BJ (cell line): ENCODE data around the gene LRP1B. TPM values are rescaled to one million over a fixed set of nuclear protein-coding genes. Genes with fewer than 3 reads are reported as not detected.

ENCODE experiments used
- CTCF ChIA-PET: fragments of 350-600 bp; formaldehyde crosslinking; extraction: SDS; loops from one replicate; lab custom pipeline; 2021; ENCODE audit warnings: antibody characterized with exemption, inconsistent platforms; lab: Yijun Ruan, JAX
- POLR2A ChIA-PET: fragments of 300-600 bp; sonication (Branson Sonifier 250); formaldehyde crosslinking; extraction: SDS; loops from one replicate; lab custom pipeline; 2021; ENCODE audit warnings: antibody characterized with exemption; lab: Charles Lee
- DNase-seq: peaks from one replicate; pipeline ENCODE4 v3.0.0-alpha.2; 2011; ENCODE audit warnings: low read depth
- H3K27me3 ChIP-seq: 2 replicates; pipeline ENCODE4 v1.6.0; 2011; ENCODE audit warnings: low read length; ENCODE audit not compliant: control insufficient read depth, insufficient read depth
- H3K36me3 ChIP-seq: 2 replicates; pipeline ENCODE4 v1.5.1; 2011; ENCODE audit warnings: low read length; ENCODE audit not compliant: control insufficient read depth, insufficient read depth
- H3K4me3 ChIP-seq: 2 replicates; pipeline ENCODE4 v1.5.1; 2011; ENCODE audit warnings: low read depth, mild to moderate bottlenecking, control low read depth, low read length
- CTCF ChIP-seq: IDR thresholded peaks from 2 replicates; pipeline ENCODE4 v1.5.1; 2011; ENCODE audit warnings: low read depth, mild to moderate bottlenecking, control low read depth, inconsistent platforms, low read length, moderate library complexity; ENCODE audit not compliant: insufficient read depth
- polyA plus RNA-seq: library from polyadenylated mRNA; depleted of rRNA; stranded (reverse); fragments of >200 nt; gene quantifications from 2 replicates; pipeline ENCODE4 v1.2.3, GENCODE V29; 2011

LRP1B gene
- polyA plus RNA-seq, 1 experiment, result 0.04 TPM

GRCh38 chr2:141943918-141944317, 186.9 kb downstream of the LRP1B start:
- ChIA-PET CTCF (no interaction called here), POLR2A (no interaction called here)
- TF ChIP-seq CTCF, result no peak
- no peak for DNase-seq
- H3K36me3 ChIP-seq, result no peaks in the 10 kb centered on the region
- H3K4me3 ChIP-seq, result no peak overlapping the region
- no peaks in the 10 kb centered on the region for H3K27me3 ChIP-seq

DNA sequence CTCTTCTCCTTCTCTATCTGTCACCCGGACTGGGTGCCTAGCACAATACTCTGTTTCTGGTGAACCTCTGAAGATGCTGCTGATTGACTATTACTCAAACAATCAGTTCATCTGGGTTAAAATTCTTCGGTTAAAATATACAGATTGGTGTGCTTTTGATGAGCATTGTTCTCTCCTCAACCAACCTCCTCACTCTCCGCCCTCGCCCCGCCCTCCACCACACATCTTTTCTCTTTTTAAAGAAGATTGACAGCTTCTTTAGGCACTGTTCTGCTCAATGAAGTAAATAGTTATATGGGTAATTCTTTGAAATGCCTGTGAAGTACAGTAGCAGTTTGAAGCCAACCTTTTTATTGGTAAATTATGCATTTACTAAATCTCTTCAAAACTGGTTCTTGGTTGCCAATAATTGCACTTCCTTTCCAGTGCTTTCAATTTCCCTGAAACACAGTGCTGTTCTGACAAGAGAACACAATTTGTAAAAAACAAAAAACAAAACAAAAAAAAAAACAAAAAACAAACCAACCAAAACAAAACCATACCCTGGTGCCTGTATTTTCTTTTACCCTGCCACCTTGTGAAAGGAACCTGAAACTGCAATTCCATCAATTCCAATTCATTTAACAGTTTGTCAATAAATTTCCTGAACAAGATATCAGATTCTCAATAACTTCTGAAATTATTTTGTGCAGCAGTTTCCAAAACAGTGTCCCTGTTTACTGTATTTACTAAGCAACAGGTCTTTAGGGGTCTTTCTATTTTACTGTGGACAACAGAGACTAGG, 188.6 kb downstream of the LRP1B start:
- no peaks in the 10 kb centered on the region for H3K36me3 ChIP-seq
- POLR2A ChIA-PET, result no interaction called here
- CTCF ChIA-PET, result interaction anchor here (0.9 to 1.6 kb wide), 3 partner anchors 9 to 37 kb away, joined by 3 to 6 read pairs (median 3); no protein-coding TSS in a partner anchor
- H3K4me3 ChIP-seq, result no peak overlapping the region
- no peaks in the 10 kb centered on the region for H3K27me3 ChIP-seq
- no peak for DNase-seq
- peak; percentile 45 for TF ChIP-seq CTCF

DNA sequence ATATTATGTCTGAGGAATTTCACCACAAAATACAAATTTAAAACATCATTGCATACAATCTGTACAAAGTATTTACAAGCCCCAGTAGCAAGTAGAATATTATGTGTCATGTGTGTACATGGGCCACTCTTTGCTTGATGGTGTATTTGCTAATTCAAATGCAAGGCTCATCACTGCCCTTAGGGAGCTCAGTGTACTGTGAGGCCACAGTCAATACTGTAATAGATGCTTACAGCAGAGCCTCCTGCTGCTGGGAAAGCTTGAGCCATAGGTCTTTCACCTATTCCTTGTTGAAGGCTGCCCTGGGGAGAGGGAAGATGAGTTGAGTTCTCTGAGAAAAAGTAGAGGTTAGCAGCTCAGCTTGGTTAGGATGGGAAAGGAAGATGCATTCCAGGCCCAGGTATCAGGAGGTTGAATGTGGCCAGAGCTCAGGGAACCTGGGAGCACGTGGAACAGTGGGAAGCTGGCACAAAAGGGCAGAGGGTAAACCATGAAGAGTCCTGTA, 189.6 kb downstream of the LRP1B start:
- ChIA-PET POLR2A (no interaction called here), CTCF (interaction anchor here (1.6 kb wide), 1 partner anchor 11 kb away, joined by 6 read pairs; no protein-coding TSS in a partner anchor)
- Histone ChIP-seq H3K36me3 (no peaks in the 10 kb centered on the region), H3K27me3 (no peaks in the 10 kb centered on the region), H3K4me3 (no peak overlapping the region)
- TF ChIP-seq CTCF, result no peak
- no peak for DNase-seq

- no peak for TF ChIP-seq CTCF
- no peak for DNase-seq
- Histone ChIP-seq H3K4me3 (no peak overlapping the region), H3K36me3 (no peaks in the 10 kb centered on the region), H3K27me3 (no peaks in the 10 kb centered on the region)
- ChIA-PET POLR2A (no interaction called here), CTCF (interaction anchor here (1.6 kb wide), 1 partner anchor 10 kb away, joined by 6 read pairs; no protein-coding TSS in a partner anchor)
Observed at GRCh38 chr2:141940709-141941108, 190.1 kb downstream of the LRP1B start.

DNA sequence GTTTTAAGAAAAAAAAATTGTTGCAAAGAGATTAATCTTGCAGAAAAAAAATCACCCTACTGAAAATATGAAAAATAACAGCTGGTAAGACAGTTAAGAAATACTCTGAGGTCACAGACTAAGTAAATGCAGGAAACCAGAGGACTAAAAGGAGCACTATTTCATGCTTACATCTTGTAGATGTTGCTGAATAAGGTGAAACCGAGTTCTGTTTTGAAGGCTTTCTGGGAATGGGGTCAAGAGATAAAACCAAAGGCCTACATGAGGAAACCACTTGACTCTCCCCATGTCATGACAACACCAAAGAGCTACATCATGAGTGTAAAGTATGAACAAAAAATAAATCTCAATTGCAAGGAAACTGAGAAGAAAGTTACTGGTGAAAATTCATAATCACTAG, 197.6 kb downstream of the LRP1B start:
- DNase-seq, result no peak

More for the DNA sequence above, 197.6 kb downstream of the LRP1B start:
- H3K27me3 ChIP-seq, result no peaks in the 10 kb centered on the region
- no peak overlapping the region for H3K4me3 ChIP-seq
- H3K36me3 ChIP-seq, result no peaks in the 10 kb centered on the region
- POLR2A ChIA-PET, result no interaction called here
- CTCF ChIA-PET, result no interaction called here
- no peak for TF ChIP-seq CTCF
